Activated T-helper 1 cell treated with anti-CD3 and anti-CD28 coated beads, Interleukin-12 subunit alpha, Interleukin-12 subunit beta, Interleukin-2, Interleukin-4 antibody, amounts not matched to agents 30 ng/mL and 10 ng/mL and 1 ng/mL, durations not matched to agents 14 hours and 24 hours and 36 hours (primary cell): Measurements from ENCODE around the gene PASK. TPM values are rescaled to one million over a fixed set of nuclear protein-coding genes. Genes with fewer than 3 reads are reported as not detected.
A peak's percentile ranks its signal among the peaks of the same experiment; 100 is the strongest.
"Not testable (repeated sequence)": the region's sequence is repeated elsewhere in the genome, so short reads cannot be mapped to it uniquely, and the experiment has no call there.

Experiments
- DNase-seq: peaks from one replicate; pipeline ENCODE4 v3.0.0; 2021; ENCODE audit warnings: low spot score
- H3K27ac Mint-ChIP-seq: one replicate; pipeline ENCODE4 v1.8.0; 2021; ENCODE audit warnings: mild to moderate bottlenecking, mixed read lengths
- H3K27me3 Mint-ChIP-seq: one replicate; pipeline ENCODE4 v1.8.0; 2022; ENCODE audit warnings: mild to moderate bottlenecking, moderate library complexity, mixed read lengths; ENCODE audit not compliant: insufficient read depth
- H3K36me3 Mint-ChIP-seq: one replicate; pipeline ENCODE4 v1.8.0; 2021; ENCODE audit warnings: low read depth, mixed read lengths
- H3K4me1 Mint-ChIP-seq: one replicate; pipeline ENCODE4 v1.8.0; 2021; ENCODE audit warnings: low read depth, mixed read lengths
- H3K4me3 Mint-ChIP-seq: one replicate; pipeline ENCODE4 v1.8.0; 2021; ENCODE audit warnings: mild to moderate bottlenecking, moderate library complexity, mixed read lengths
- H3K9me3 Mint-ChIP-seq: one replicate; pipeline ENCODE4 v1.8.0; 2021; ENCODE audit warnings: mixed read lengths
- intact Hi-C: fragments of 100-400 bp; cut with micrococcal nuclease; formaldehyde crosslinking; loops from one replicate; pipeline ENCODE4 v1.15.1; 2024
- total RNA-seq: library from RNA; stranded (reverse); gene quantifications from 2 replicates; pipeline ENCODE4 v1.2.3, GENCODE V29; 2022

The PASK gene
- total RNA-seq: 101 and 104 TPM in 2 replicates

DNA sequence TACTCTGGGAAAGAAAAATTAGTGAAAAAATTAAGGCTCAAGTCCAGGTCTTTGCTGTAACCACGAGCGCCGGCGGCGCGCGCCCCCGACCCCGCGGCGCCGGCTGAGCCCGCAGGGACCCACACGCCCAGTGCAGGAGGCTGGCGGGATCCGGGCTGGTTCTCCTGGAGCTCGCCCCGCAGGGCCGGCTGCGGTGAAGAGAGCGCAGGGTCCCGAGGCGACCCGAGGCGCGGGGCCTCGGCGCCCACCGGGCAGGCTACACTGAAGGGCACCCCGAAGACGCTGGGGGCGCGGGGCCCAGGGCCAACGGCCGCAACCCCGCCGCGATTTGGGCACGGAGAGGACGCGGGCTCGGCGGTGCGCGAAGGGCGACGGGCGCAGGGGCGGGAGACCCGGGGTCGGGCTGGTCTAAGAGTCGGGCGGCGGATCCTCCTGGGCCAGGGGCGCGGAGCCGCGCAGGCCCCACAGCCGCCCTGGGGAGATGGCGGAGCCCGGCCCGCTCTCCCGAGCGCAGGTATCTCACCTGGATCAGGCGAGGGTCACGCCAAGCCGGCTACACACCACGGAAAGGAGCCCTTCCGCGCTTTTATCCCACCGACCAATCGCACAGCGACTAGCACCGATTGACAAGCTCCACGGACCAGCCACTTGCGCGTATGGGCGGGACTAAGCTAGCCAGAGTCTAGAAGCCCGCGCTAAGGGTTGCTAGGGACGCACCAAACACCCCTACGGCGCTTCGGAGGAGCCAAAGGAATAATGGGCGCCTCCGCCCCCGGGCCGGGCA, at the start of gene PASK:
Gene PASK, minus strand, starts transcription at position 582 of the 784 bp plus-strand sequence. CDS start 6,440 bp downstream, outside the sequence.
- intact Hi-C loops: loop anchor here (1.0 kb wide), 4 partner anchors 22 to 537 kb away; partner anchors contain the start of genes DTYMK and MTERF4
- no peaks in the 10 kb centered on the region for H3K9me3 Mint-ChIP-seq
- peaks cover 56% of the 10 kb centered on the region for H3K4me1 Mint-ChIP-seq
- peaks cover 21% of the 10 kb centered on the region for H3K36me3 Mint-ChIP-seq
- H3K27ac Mint-ChIP-seq: peak within 1 kb of the TSS; percentile 95
- DNase-seq: peak; percentile 92
- no peaks in the 10 kb centered on the region for H3K27me3 Mint-ChIP-seq
- H3K4me3 Mint-ChIP-seq: peak within 1 kb of the TSS; percentile 95

DNA sequence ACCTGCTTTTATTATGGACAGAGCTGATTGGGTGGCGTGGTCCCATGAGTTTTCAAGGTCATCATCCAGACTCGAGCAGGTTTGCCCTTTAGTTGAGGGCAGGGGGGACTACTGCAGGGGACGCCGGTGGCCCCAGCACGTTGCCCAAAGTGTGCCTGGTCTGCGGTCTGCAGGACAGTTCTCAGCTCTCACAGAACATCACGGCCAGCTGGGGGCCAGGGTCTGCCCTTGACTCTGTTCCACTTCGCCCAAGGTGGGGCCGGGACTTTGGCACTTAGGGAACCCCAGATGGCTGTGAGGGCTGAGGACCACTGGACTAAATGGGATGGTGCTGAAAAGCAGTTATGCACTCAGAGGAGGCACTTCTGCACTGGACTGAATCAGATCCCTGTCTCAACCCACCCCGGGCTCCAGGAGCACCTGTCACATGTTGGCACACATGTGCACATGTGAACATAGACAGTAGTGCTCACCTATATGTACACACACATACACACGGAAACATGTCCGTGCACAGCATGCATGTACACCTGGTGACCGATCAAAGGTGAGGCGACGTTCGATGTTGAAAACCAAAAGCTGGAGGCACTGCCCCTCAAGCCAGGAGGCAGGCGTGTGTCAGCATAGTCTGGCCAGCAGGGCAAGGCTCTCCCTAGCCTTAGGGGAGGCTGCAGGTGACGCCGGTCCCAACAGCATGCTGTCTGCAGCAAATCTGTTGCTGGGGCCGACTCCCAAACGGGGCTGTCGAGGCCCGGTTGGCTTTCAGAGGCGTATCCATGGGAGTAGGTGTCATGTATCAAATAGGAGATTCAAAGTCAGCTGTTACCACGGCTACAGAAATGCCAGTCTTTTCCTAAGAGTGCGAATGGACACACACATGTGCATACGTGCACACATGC, 49.4 kb upstream of the PASK start:
- no peaks in the 10 kb centered on the region for H3K4me1 Mint-ChIP-seq
- intact Hi-C loops: no loop called here
- no peak overlapping the region for H3K27ac Mint-ChIP-seq
- DNase-seq: no peak
- no peaks in the 10 kb centered on the region for H3K9me3 Mint-ChIP-seq
- H3K27me3 Mint-ChIP-seq: no peaks in the 10 kb centered on the region
- no peak overlapping the region for H3K4me3 Mint-ChIP-seq
- H3K36me3 Mint-ChIP-seq: no peaks in the 10 kb centered on the region

DNA sequence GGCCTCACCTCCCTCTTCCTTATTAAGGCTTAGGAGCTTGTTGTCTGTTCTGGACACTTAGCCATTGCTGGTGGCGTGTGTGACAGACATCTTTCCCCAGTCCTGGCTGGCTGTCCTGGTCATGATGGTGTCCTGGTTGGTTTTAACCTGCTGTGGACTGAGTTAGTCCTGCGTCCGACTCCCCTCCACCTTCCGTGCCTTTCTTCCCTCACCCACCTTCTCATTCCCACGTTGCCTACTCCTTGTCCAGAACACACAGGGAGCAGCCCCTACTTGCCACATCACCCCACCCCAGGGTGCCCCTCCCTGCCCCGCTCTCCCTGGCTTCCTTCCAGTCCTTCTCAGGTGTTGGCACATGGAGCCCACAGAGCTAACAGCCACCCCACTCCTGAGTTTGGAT, 48.7 kb upstream of the PASK start:
- Mint-ChIP-seq H3K27ac (no peak overlapping the region), H3K4me1 (no peaks in the 10 kb centered on the region), H3K36me3 (no peaks in the 10 kb centered on the region), H3K9me3 (no peaks in the 10 kb centered on the region), H3K4me3 (no peak overlapping the region), H3K27me3 (no peaks in the 10 kb centered on the region)
- intact Hi-C loops: no loop called here
- DNase-seq: no peak

DNA sequence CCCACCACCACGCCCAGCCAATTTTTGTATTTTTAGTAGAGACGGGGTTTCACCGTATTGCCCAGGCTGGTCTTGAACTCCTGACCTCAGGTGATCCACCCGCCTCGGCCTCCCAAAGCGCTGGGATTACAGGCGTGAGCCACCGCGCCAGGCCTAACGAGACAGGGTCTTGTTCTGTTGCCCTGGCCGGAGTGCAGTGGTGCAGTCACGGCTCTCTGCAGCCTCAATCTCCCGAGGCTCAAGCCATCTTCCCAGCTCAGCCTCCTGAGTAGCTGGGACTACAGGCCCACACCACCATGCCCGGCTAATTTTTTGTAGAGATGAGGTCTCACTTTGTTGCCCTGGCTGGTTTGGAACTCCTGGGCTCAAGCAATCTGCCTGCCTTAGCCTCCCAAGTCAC, 48.0 kb upstream of the PASK start:
- H3K27ac Mint-ChIP-seq, H3K9me3 Mint-ChIP-seq, H3K4me3 Mint-ChIP-seq, H3K27me3 Mint-ChIP-seq, H3K4me1 Mint-ChIP-seq, H3K36me3 Mint-ChIP-seq, DNase-seq, intact Hi-C loops: not testable (repeated sequence)

DNA sequence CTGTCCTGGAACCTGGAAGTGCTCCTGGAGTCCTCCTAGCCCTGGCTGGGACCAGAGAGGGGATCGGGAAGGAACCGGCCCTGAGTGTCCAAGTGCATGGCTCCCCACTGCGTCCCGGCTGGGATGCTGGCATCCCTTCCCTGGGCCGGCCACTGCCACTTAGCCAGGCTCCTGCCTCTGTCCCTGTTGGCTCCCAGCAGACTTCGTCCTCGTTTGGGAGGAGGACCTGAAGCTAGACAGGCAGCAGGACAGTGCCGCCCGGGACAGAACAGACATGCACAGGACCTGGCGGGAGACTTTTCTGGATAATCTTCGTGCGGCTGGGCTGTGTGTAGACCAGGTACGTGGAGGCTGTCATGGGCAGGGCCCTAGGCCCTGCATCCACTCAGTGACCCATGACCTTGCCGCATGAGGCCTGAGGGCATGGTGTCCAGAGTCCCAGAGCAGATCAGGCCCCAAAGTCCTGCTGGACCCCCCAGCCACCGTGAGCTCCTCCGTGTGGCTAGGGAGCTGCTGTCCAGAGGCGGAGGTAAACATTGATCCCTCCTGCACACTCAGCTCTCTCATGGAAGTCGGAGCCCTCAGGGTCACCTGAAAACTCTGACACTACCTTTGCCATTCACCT, 46.3 kb upstream of the PASK start:
- Mint-ChIP-seq H3K9me3 (no peaks in the 10 kb centered on the region), H3K27ac (no peak overlapping the region), H3K4me3 (no peak overlapping the region), H3K27me3 (no peaks in the 10 kb centered on the region), H3K4me1 (no peaks in the 10 kb centered on the region), H3K36me3 (no peaks in the 10 kb centered on the region)
- DNase-seq: no peak
- intact Hi-C loops: no loop called here

- no peaks in the 10 kb centered on the region for H3K36me3 Mint-ChIP-seq
- H3K27ac Mint-ChIP-seq: no peak overlapping the region
- no peak for DNase-seq
- no peaks in the 10 kb centered on the region for H3K4me1 Mint-ChIP-seq
- intact Hi-C loops: no loop called here
- no peaks in the 10 kb centered on the region for H3K9me3 Mint-ChIP-seq
- no peaks in the 10 kb centered on the region for H3K27me3 Mint-ChIP-seq
- H3K4me3 Mint-ChIP-seq: no peak overlapping the region
Measured at GRCh38 chr2:241194811-241195210, 45.5 kb upstream of the PASK start.

GRCh38 chr2:241193271-241193670, 44.0 kb upstream of the PASK start:
- Mint-ChIP-seq H3K27me3 (no peaks in the 10 kb centered on the region), H3K36me3 (no peaks in the 10 kb centered on the region), H3K4me3 (no peak overlapping the region), H3K9me3 (no peaks in the 10 kb centered on the region), H3K27ac (no peak overlapping the region), H3K4me1 (no peaks in the 10 kb centered on the region)
- intact Hi-C loops: no loop called here
- DNase-seq: no peak

GRCh38 chr2:241191081-241191480, 41.8 kb upstream of the PASK start:
- Mint-ChIP-seq H3K9me3 (no peaks in the 10 kb centered on the region), H3K4me3 (no peak overlapping the region), H3K27me3 (no peaks in the 10 kb centered on the region), H3K4me1 (no peaks in the 10 kb centered on the region), H3K36me3 (no peaks in the 10 kb centered on the region), H3K27ac (no peak overlapping the region)
- no peak for DNase-seq
- intact Hi-C loops: no loop called here

DNA sequence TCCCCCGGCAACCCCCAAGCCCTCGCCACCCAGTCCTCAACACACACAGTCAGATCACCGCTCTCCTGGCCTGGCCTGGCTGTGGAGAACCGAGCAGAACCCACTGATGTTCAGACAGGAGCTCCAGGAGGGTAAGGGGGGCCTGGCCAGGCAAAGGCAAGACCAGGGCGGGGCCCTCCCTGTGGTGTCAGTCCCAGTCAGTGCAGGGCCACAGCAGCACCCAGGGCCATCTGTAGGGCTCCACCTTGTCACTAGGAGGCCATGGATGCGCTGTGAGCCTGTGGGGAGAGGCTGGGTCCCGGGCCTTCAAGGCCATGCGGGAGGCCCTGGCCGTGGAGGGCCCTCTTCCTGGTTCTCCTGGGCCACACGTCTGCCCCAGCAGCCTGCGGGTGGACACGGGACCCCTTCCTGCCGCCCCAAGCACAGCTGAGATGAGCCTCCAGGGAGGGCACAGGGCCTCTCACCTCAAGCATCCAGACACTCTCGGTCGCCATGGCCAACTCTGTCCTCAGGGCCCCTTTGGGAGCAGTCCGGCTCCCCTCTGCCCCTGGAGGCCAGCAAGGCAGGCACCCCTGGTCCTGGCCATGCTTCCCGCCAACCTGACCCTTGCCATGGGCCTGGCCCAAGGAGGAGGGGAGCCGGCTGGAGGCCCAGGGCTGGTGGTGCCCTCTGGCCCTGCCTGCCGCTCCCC, 41.2 kb upstream of the PASK start:
- intact Hi-C loops: no loop called here
- no peak overlapping the region for H3K27ac Mint-ChIP-seq
- H3K36me3 Mint-ChIP-seq: no peaks in the 10 kb centered on the region
- no peaks in the 10 kb centered on the region for H3K4me1 Mint-ChIP-seq
- H3K4me3 Mint-ChIP-seq: no peak overlapping the region
- H3K27me3 Mint-ChIP-seq: no peaks in the 10 kb centered on the region
- DNase-seq: no peak
- H3K9me3 Mint-ChIP-seq: no peaks in the 10 kb centered on the region

DNA sequence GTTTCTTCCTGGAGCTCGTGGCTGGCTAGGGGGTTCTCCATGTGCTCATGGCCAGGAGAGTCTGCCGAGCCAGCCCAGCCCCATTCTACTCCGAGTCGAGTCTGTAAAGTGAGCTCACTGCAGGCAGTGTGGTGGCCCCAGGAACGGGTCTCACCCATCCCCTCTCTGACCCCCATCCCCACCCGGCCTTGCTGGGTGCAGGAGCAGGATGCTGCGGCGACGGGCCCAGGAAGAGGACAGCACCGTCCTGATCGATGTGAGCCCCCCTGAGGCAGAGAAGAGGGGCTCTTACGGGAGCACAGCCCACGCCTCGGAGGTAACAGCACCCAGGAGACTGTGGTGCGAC, 40.6 kb upstream of the PASK start:
- no peaks in the 10 kb centered on the region for H3K27me3 Mint-ChIP-seq
- H3K4me3 Mint-ChIP-seq: no peak overlapping the region
- no peaks in the 10 kb centered on the region for H3K36me3 Mint-ChIP-seq
- H3K9me3 Mint-ChIP-seq: no peaks in the 10 kb centered on the region
- DNase-seq: no peak
- no peak overlapping the region for H3K27ac Mint-ChIP-seq
- intact Hi-C loops: no loop called here
- H3K4me1 Mint-ChIP-seq: no peaks in the 10 kb centered on the region

- intact Hi-C loops: no loop called here
- no peak overlapping the region for H3K4me3 Mint-ChIP-seq
- H3K9me3 Mint-ChIP-seq: no peaks in the 10 kb centered on the region
Measured at GRCh38 chr2:241189093-241189855, 40.0 kb upstream of the PASK start.

More at GRCh38 chr2:241189093-241189855, 40.0 kb upstream of the PASK start:
- H3K36me3 Mint-ChIP-seq: no peaks in the 10 kb centered on the region
- no peaks in the 10 kb centered on the region for H3K4me1 Mint-ChIP-seq
- no peak overlapping the region for H3K27ac Mint-ChIP-seq
- H3K27me3 Mint-ChIP-seq: no peaks in the 10 kb centered on the region
- DNase-seq: no peak
